Pancreas (tissue), 10 donors: ENCODE results near the gene RFX3. TPM values are rescaled to one million over a fixed set of nuclear protein-coding genes. Genes with fewer than 3 reads are reported as not detected.

Experiments
- ATAC-seq, 4 donors: fragments of 200-7000 bp; cut with Tn5 transposase; one replicate each; pipeline versions ENCODE4 v1.8.0 to v1.9.1; 2020; ENCODE audit warnings: mild to moderate bottlenecking in 4 of 4, moderate library complexity in 4 of 4
- DNase-seq, 6 donors: peaks; one replicate each; pipeline ENCODE4 v3.0.0-alpha.2; 2020
- FAIRE-seq: peaks from 2 replicates; lab custom pipeline; 2012; peaks lifted over from hg19 to GRCh38; lab: Jason Lieb, UNC
- H3K27ac ChIP-seq, 4 donors: fragments of 200-600 bp; sonication (generic); 1 replicate in 3 of 4; 2 replicates in 1 of 4; pipeline versions ENCODE4 v1.5.0 to v1.8.0; 2020
- H3K27me3 ChIP-seq, 4 donors: fragments of 200-600 bp; one replicate each; pipeline ENCODE4 v1.8.0; 2021
- H3K36me3 ChIP-seq, 3 donors: fragments of 200-600 bp; sonication (generic) in 1 of 3; one replicate each; pipeline versions ENCODE4 v1.5.0 to v1.8.0; 2020 to 2021
- H3K4me1 ChIP-seq, 3 donors: fragments of 200-600 bp; one replicate each; pipeline ENCODE4 v1.8.0; 2021
- H3K4me3 ChIP-seq, 4 donors: fragments of 200-600 bp; sonication (generic) in 2 of 4; one replicate each; pipeline versions ENCODE4 v1.5.0 to v1.8.0; 2020 to 2021
- H3K9me3 ChIP-seq, 4 donors: fragments of 200-600 bp; one replicate each; pipeline ENCODE4 v1.8.0; 2021
- WGBS, 2 donors: extraction: QIAGEN DNeasy Blood & Tissue Kit; methylation state at CpG; one replicate each; pipeline ENCODE4 v1.1.7; 2013; 5-methylcytosine and 5-hydroxymethylcytosine counted together
- intact Hi-C, 3 donors: fragments of 100-400 bp; cut with DNase I; formaldehyde crosslinking; loops; one replicate each; pipeline versions ENCODE4 v1.11.1 to v1.14.2; 2022
- polyA plus RNA-seq, 2 donors: library from polyadenylated mRNA; stranded (reverse); fragments of 200-250 nt; gene quantifications; one replicate each; pipeline ENCODE4 v1.2.3, GENCODE V29; 2013
- total RNA-seq, 6 donors: library from RNA; stranded (reverse); fragmentation: NEBNext Ultra II Directional in 4 of 6; extraction: Animal tissue kit (Norgen Biotek cat#: 25700) in 4 of 6; gene quantifications; one replicate each; pipeline versions ENCODE4 v1.2.1 to v1.2.4, GENCODE V29; 2021 to 2023
- TF ChIP-seq, protein P1 (sequence below), 4 donors: fragments of 200-600 bp; sonication (generic) in 3 of 4; IDR thresholded peaks; one replicate each; pipeline versions ENCODE4 v1.5.0 to v1.8.0; 2021; ENCODE audit warnings: antibody characterized with exemption in 4 of 4
- donor health status: healthy with polysubstance abuse.
- donor health status: DM: no; HTN: no; CAD: no; lungs with moderate emphysema.
- donor health status: DM: no; HTN: no; CAD: no.
- donor health status: control.
- donor health status: control.
- donor health status: Bipolar disorder and iron deficiency.
- donor health status: DM: yes; HTN: yes; CAD: no.
- donor health status: DM: no; HTN: no; CAD: no.
- donor health status: DM: no; HTN: no; CAD: no.
- donor health status: DM: yes; HTN: yes; CAD: no.

The RFX3 gene
- total and polyA plus RNA-seq, 8 donors: 1.2 to 12.2 (median 5.0) TPM

DNA sequence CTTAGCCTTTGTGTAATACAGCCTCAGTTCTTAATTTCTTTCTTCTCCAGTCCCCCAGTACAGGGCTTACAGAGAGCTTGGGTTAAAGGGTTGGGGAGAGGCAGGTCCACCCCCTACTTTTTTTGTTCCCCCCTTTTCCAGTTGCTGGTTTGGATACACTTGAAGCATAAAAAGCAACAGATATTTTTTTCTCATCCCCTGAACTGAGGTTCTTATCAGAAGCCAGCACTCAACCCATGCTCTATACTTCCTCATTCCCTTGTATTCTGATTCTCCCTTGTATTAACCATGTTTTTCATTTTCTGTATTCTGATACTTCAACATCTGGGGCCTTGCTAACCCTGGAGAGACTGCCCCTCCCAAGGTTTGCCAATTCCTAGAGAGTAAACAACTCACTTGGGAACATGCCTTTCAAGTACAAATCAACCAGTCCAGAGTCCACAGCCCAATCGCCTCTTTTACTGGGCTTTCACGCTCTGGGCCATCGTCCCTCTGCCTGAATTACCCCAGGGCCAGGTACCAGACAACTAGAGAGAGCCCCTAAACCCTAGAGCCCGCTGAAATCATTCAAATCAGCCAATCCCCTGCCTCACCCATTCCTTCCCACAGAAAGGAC lies 348.5 kb downstream of the RFX3 start:
- H3K9me3 ChIP-seq: no peaks in the 10 kb centered on the region
- H3K4me3 ChIP-seq: no peak overlapping the region
- ATAC-seq (peak in 2 of 4 donors; percentile 27 to 34), FAIRE-seq (no peak), DNase-seq (no peak)
- no peak overlapping the region for H3K27ac ChIP-seq
- TF ChIP-seq, protein P1, sequence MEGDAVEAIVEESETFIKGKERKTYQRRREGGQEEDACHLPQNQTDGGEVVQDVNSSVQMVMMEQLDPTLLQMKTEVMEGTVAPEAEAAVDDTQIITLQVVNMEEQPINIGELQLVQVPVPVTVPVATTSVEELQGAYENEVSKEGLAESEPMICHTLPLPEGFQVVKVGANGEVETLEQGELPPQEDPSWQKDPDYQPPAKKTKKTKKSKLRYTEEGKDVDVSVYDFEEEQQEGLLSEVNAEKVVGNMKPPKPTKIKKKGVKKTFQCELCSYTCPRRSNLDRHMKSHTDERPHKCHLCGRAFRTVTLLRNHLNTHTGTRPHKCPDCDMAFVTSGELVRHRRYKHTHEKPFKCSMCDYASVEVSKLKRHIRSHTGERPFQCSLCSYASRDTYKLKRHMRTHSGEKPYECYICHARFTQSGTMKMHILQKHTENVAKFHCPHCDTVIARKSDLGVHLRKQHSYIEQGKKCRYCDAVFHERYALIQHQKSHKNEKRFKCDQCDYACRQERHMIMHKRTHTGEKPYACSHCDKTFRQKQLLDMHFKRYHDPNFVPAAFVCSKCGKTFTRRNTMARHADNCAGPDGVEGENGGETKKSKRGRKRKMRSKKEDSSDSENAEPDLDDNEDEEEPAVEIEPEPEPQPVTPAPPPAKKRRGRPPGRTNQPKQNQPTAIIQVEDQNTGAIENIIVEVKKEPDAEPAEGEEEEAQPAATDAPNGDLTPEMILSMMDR (IDR thresholded peaks at IDR 0.05): no peak
- H3K4me1 ChIP-seq: no peaks in the 10 kb centered on the region
- intact Hi-C loops: loop anchor here in 2 of 3 donors (5.0 to 10.0 kb wide), 2 partner anchors 312 to 320 kb away; no protein-coding TSS in a partner anchor
- H3K27me3 ChIP-seq: no peaks in the 10 kb centered on the region
- H3K36me3 ChIP-seq: no peaks in the 10 kb centered on the region
- 40 to 48% methylated on average over 4 of the region's 4 CpGs for WGBS, 2 donors

DNA sequence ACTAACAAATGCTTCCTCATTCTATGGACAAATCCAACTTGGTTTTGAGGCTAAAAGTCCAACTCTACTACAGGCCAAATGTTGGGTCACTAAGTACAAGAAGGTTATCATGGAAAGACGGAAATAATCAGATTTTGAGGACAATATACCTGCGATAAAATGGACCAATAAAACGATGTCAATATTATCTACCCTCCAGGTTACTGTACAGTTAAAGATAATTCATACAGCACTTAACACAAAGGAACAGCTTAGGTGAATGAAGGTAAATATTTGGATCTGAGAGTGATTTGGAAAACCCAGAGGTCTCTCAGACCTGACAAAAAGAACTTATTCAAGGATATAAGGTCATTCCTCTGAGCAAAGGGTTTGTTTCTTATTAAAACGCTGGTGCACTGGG lies 352.4 kb downstream of the RFX3 start:
- Histone ChIP-seq H3K27ac (no peak overlapping the region), H3K36me3 (no peaks in the 10 kb centered on the region), H3K27me3 (no peaks in the 10 kb centered on the region), H3K4me1 (no peaks in the 10 kb centered on the region), H3K4me3 (no peak overlapping the region), H3K9me3 (no peaks in the 10 kb centered on the region)
- DNase-seq (no peak), ATAC-seq (no peak), FAIRE-seq (no peak)
- TF ChIP-seq, protein P1 (IDR thresholded peaks at IDR 0.05): no peak
- intact Hi-C loops: loop anchor here in 1 of 3 donors (10.0 kb wide), 1 partner anchor 309 kb away; no protein-coding TSS in a partner anchor
- WGBS, 2 donors: 46 to 59% methylated on average over 4 of the region's 4 CpGs

DNA sequence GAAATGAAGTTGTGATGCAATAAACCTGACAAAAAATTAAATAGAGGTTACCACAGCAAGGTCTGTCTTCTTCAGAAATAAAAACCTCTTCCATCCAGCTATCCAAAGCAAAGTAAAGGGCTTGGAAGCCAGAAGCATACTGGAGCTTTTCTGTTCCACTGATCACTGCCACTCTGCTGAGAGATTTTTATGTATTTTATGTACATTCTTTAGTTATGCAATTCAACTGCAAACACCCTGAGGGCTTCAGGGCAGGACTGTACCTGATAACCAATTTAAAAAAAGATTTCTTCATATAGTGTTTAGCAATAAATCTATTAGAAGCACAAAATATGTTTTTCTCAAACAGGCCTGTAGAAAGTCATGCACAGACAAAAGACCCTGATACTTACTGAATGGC lies 355.0 kb downstream of the RFX3 start:
- Histone ChIP-seq H3K27ac (no peak overlapping the region), H3K4me3 (no peak overlapping the region), H3K4me1 (no peaks in the 10 kb centered on the region), H3K36me3 (no peaks in the 10 kb centered on the region), H3K27me3 (no peaks in the 10 kb centered on the region), H3K9me3 (peaks cover 0 to 2% (median 0%) of the 10 kb centered on the region in 4 donors)
- TF ChIP-seq, protein P1 (IDR thresholded peaks at IDR 0.05): no peak
- intact Hi-C loops: loop anchor here in 1 of 3 donors (10.0 kb wide), 1 partner anchor 306 kb away; no protein-coding TSS in a partner anchor
- DNase-seq (no peak), FAIRE-seq (no peak), ATAC-seq (no peak)
